ENCODE results near the gene MPV17L.

- TF ChIP-seq CTCF (IDR thresholded peaks at IDR 0.05; ENCODE audit: poor library complexity) (no peak), EZH2 (IDR thresholded peaks at IDR 0.05; ENCODE audit: borderline replicate concordance) (no peak), EZH2phosphoT487 (IDR thresholded peaks at IDR 0.05; ENCODE audit: low read depth, severe bottlenecking, unreplicated experiment) (no peak)
These were observed 31.2 kb downstream of the MPV17L start for GRCh38 chr16:15426796-15427195.

Measured in hepatocyte (in vitro differentiated cells).